Vagina (tissue), 2 donors: Measurements from ENCODE around the gene NSUN5. TPM values are rescaled to one million over a fixed set of nuclear protein-coding genes. Genes with fewer than 3 reads are reported as not detected.
"Not testable (repeated sequence)": the region's sequence is repeated elsewhere in the genome, so short reads cannot be mapped to it uniquely, and the experiment has no call there.

Experiments
- DNase-seq, 2 donors: peaks; one replicate each; pipeline ENCODE4 v3.0.0-alpha.2; 2017; ENCODE audit errors: extremely low spot score in 2 of 2
- H3K27ac ChIP-seq: fragments of 200-600 bp; sonication (generic); one replicate; pipeline ENCODE4 v1.5.1; 2019
- H3K27me3 ChIP-seq: fragments of 200-600 bp; sonication (generic); one replicate; pipeline ENCODE4 v1.5.1; 2019
- H3K36me3 ChIP-seq, 2 donors: fragments of 200-600 bp; sonication (generic); one replicate each; pipeline ENCODE4 v1.5.1; 2017 to 2019
- H3K4me1 ChIP-seq: fragments of 200-600 bp; sonication (generic); one replicate; pipeline ENCODE4 v1.5.1; 2019
- H3K4me3 ChIP-seq, 2 donors: fragments of 200-600 bp; sonication (generic); 1 replicate in 1 of 2; 2 replicates in 1 of 2; pipeline ENCODE4 v1.5.1; 2016 to 2019
- H3K9me3 ChIP-seq: fragments of 200-600 bp; sonication (generic); one replicate; pipeline ENCODE4 v1.5.1; 2019
- CTCF ChIP-seq, 3 experiments: fragments of 450-650 bp in 2 of 3; fragments of 200-600 bp in 1 of 3; sonication (generic) in 1 of 3; IDR thresholded peaks; one replicate each; pipeline ENCODE4 v1.5.1; 2017 to 2019; ENCODE audit warnings: antibody characterized with exemption in 3 of 3, mild to moderate bottlenecking in 2 of 3, moderate library complexity in 2 of 3
- POLR2A ChIP-seq, 2 donors: fragments of 450-650 bp; IDR thresholded peaks; one replicate each; pipeline ENCODE4 v1.6.1; 2017; ENCODE audit warnings: antibody characterized with exemption in 2 of 2, mild to moderate bottlenecking in 2 of 2, moderate library complexity in 2 of 2
- POLR2AphosphoS5 ChIP-seq, 2 donors: sonication (generic); formaldehyde crosslinking; IDR thresholded peaks; one replicate each; pipeline ENCODE4 v1.9.0; 2017; ENCODE audit warnings: antibody characterized with exemption in 2 of 2, mild to moderate bottlenecking in 2 of 2, low read depth in 1 of 2; ENCODE audit not compliant: insufficient read depth in 1 of 2
- intact Hi-C: fragments of 100-400 bp; cut with DNase I; formaldehyde crosslinking; loops from one replicate; pipeline ENCODE4 v1.15.1; 2023
- total RNA-seq: library from RNA; depleted of rRNA; stranded (reverse); fragments of >200 nt; gene quantifications from one replicate; pipeline ENCODE4 v1.2.3, GENCODE V29; 2016

NSUN5 gene
- total RNA-seq, 1 donor from 2014 or later: 25.3 TPM

GRCh38 chr7:73316521-73316920, 7.9 kb upstream of the NSUN5 start:
- H3K4me3 ChIP-seq: no peak overlapping the region
- intact Hi-C loops: no loop called here
- H3K9me3 ChIP-seq: no peaks in the 10 kb centered on the region
- no peak overlapping the region for H3K27ac ChIP-seq
- TF ChIP-seq POLR2AphosphoS5 (IDR thresholded peaks at IDR 0.05; ENCODE audit: insufficient read depth in 1 of 2, low read depth in 1 of 2) (no peak), POLR2A (IDR thresholded peaks at IDR 0.05) (no peak), CTCF (IDR thresholded peaks at IDR 0.05) (no peak)
- no peak for DNase-seq
- H3K27me3 ChIP-seq: no peaks in the 10 kb centered on the region
- H3K4me1 ChIP-seq: no peaks in the 10 kb centered on the region
- no peaks in the 10 kb centered on the region for H3K36me3 ChIP-seq

- H3K27ac ChIP-seq: no peak overlapping the region
- intact Hi-C loops: no loop called here
- no peak for TF ChIP-seq POLR2AphosphoS5 (IDR thresholded peaks at IDR 0.05; ENCODE audit: insufficient read depth in 1 of 2, low read depth in 1 of 2)
- TF ChIP-seq POLR2A (IDR thresholded peaks at IDR 0.05): no peak
- no peak for TF ChIP-seq CTCF (IDR thresholded peaks at IDR 0.05)
Observed at GRCh38 chr7:73314271-73314670, 5.6 kb upstream of the NSUN5 start.

GRCh38 chr7:73313521-73313906, 4.9 kb upstream of the NSUN5 start:
- no peak for TF ChIP-seq CTCF (IDR thresholded peaks at IDR 0.05)
- no peak for TF ChIP-seq POLR2AphosphoS5 (IDR thresholded peaks at IDR 0.05; ENCODE audit: insufficient read depth in 1 of 2, low read depth in 1 of 2)
- no peak overlapping the region for H3K27ac ChIP-seq
- peaks cover 9% of the 10 kb centered on the region for H3K4me1 ChIP-seq
- no peak overlapping the region for H3K4me3 ChIP-seq
- no peaks in the 10 kb centered on the region for H3K27me3 ChIP-seq
- DNase-seq: no peak
- intact Hi-C loops: no loop called here
- H3K36me3 ChIP-seq: no peaks in the 10 kb centered on the region
- H3K9me3 ChIP-seq: no peaks in the 10 kb centered on the region

More at GRCh38 chr7:73314271-73314670, 5.6 kb upstream of the NSUN5 start:
- H3K27me3 ChIP-seq: no peaks in the 10 kb centered on the region
- H3K4me1 ChIP-seq: peaks cover 2% of the 10 kb centered on the region
- H3K36me3 ChIP-seq: no peaks in the 10 kb centered on the region
- no peak overlapping the region for H3K4me3 ChIP-seq
- no peaks in the 10 kb centered on the region for H3K9me3 ChIP-seq
- DNase-seq: no peak

GRCh38 chr7:73312831-73313520, 4.3 kb upstream of the NSUN5 start:
- no peaks in the 10 kb centered on the region for H3K27me3 ChIP-seq
- intact Hi-C loops: no loop called here

GRCh38 chr7:73311421-73311820, 2.8 kb upstream of the NSUN5 start:
- DNase-seq, H3K27me3 ChIP-seq, intact Hi-C loops, H3K27ac ChIP-seq, H3K4me3 ChIP-seq, H3K9me3 ChIP-seq, H3K36me3 ChIP-seq: not testable (repeated sequence)
- peaks cover 19% of the 10 kb centered on the region for H3K4me1 ChIP-seq

More at GRCh38 chr7:73312831-73313520, 4.3 kb upstream of the NSUN5 start:
- no peaks in the 10 kb centered on the region for H3K9me3 ChIP-seq
- no peak overlapping the region for H3K27ac ChIP-seq
- no peaks in the 10 kb centered on the region for H3K36me3 ChIP-seq
- no peak overlapping the region for H3K4me3 ChIP-seq
- no peak for DNase-seq
- peaks cover 13% of the 10 kb centered on the region for H3K4me1 ChIP-seq
- TF ChIP-seq CTCF (IDR thresholded peaks at IDR 0.05): no peak
- TF ChIP-seq POLR2A (IDR thresholded peaks at IDR 0.05): no peak
- no peak for TF ChIP-seq POLR2AphosphoS5 (IDR thresholded peaks at IDR 0.05; ENCODE audit: insufficient read depth in 1 of 2, low read depth in 1 of 2)
